PC-9 (cell line): ENCODE data around the gene NUDCD3.

ENCODE experiments used
- CTCF ChIP-seq: fragments of 200-600 bp; sonication (generic); conservative IDR thresholded peaks from 2 replicates; pipeline ENCODE4 v1.6.1; 2017; ENCODE audit warnings: mixed run types, antibody characterized with exemption, mild to moderate bottlenecking, moderate library complexity
- EZH2 ChIP-seq: fragments of 200-600 bp; sonication (generic); IDR thresholded peaks from 2 replicates; pipeline ENCODE4 v1.8.0; 2017; ENCODE audit warnings: antibody characterized with exemption, low read depth

DNA sequence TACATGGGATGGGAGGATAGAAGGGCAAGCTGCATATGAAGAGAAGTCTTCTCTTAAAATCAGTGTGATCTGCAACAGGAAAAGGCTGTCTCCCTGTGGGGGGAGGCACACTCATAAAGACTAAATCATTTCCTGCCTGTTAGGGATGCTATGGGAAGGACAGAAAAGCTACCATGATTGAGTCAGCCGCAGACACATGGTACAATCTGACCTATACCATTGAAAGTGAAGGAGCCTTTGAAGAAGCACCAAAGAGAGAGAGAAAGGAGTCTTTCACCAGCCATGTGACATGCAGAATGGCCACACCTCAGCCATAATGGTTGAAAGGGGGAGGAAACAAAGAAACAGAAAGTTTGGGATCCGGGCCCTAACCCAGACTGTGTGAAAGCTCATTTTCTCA is 29.1 kb downstream of the NUDCD3 start:
- no peak for TF ChIP-seq CTCF
- TF ChIP-seq EZH2 = no peak
